ENCODE measurements around the gene GVQW3.

Gene GVQW3

DNA sequence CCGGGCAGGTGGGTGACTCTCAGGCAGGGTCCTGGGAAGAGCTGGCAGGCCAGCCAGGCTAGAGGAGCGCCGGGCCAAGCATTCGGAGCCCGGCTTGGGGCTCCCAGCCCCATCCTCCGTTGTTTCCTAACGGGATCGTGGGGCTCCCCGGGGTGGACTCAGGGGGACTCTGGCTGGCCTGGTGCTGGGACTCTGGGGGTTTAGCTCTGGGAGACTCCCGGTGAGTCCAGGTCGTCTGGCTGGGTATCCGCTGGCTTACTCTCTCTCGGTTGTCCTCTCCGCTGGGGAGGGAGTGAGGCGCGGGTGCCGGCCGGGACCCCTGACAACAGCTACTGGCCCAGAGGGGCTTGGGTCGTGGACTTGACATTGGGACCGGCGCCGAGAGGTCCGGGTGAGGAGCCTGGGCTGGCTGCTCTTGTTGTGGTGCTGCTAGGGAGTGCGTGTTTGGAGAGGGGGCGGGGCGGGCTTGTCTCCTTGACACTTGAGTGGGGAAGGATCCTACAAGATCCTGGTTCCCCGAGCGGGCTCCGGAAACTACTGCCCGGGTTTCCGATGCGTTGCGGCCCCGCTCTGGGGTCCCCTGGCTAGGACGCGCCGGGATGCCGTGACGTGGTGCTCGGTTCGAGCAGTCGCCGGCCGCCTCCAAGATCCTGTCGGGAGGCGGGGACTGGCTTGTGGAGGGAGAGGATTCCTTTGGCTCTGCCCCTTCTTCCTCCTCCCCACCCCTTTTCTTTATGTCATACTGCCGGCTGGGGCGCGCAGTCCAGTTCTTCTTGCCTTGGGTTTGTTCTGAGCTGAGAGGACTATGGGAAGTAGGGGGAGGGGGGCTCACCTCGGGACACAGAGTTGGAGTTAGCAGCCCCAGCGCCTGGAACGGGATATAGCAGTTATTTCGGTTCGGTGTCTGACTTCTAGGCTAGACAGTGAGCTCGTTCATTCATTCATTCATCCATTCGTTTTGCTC is 64.3 kb downstream of the GVQW3 start (continued):
- TF ChIP-seq, protein P1, sequence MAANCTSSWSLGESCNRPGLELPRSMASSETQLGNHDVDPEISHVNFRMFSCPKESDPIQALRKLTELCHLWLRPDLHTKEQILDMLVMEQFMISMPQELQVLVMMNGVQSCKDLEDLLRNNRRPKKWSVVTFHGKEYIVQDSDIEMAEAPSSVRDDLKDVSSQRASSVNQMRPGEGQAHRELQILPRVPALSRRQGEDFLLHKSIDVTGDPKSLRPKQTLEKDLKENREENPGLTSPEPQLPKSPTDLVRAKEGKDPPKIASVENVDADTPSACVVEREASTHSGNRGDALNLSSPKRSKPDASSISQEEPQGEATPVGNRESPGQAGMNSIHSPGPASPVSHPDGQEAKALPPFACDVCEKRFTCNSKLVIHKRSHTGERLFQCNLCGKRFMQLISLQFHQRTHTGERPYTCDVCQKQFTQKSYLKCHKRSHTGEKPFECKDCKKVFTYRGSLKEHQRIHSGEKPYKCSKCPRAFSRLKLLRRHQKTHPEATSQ (tag by site-specific recombination; IDR thresholded peaks at IDR 0.05), result no peak
- TF ChIP-seq, protein P2, sequence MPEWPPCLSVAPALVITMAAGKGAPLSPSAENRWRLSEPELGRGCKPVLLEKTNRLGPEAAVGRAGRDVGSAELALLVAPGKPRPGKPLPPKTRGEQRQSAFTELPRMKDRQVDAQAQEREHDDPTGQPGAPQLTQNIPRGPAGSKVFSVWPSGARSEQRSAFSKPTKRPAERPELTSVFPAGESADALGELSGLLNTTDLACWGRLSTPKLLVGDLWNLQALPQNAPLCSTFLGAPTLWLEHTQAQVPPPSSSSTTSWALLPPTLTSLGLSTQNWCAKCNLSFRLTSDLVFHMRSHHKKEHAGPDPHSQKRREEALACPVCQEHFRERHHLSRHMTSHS (tag by site-specific recombination; IDR thresholded peaks at IDR 0.05), result no peak
- TF ChIP-seq ZNF138 (tag by site-specific recombination; IDR thresholded peaks at IDR 0.05; ENCODE audit: borderline replicate concordance), result no peak
- peak; percentile 71 for TF ChIP-seq ZBTB21 (tag by site-specific recombination; IDR thresholded peaks at IDR 0.05)
- peak; percentile 86 for TF ChIP-seq ZNF629 (tag by site-specific recombination; IDR thresholded peaks at IDR 0.05)
- TF ChIP-seq ZIC2 (tag by site-specific recombination; IDR thresholded peaks at IDR 0.05), result peak; percentile 9; the same call in 1 of the 2 replicates
- 0 out of 2 replicates have a peak, but pooled peaks have one; percentile 26 for TF ChIP-seq ZNF366 (tag by site-specific recombination; conservative IDR thresholded peaks at IDR 0.05)
- TF ChIP-seq, protein P3, sequence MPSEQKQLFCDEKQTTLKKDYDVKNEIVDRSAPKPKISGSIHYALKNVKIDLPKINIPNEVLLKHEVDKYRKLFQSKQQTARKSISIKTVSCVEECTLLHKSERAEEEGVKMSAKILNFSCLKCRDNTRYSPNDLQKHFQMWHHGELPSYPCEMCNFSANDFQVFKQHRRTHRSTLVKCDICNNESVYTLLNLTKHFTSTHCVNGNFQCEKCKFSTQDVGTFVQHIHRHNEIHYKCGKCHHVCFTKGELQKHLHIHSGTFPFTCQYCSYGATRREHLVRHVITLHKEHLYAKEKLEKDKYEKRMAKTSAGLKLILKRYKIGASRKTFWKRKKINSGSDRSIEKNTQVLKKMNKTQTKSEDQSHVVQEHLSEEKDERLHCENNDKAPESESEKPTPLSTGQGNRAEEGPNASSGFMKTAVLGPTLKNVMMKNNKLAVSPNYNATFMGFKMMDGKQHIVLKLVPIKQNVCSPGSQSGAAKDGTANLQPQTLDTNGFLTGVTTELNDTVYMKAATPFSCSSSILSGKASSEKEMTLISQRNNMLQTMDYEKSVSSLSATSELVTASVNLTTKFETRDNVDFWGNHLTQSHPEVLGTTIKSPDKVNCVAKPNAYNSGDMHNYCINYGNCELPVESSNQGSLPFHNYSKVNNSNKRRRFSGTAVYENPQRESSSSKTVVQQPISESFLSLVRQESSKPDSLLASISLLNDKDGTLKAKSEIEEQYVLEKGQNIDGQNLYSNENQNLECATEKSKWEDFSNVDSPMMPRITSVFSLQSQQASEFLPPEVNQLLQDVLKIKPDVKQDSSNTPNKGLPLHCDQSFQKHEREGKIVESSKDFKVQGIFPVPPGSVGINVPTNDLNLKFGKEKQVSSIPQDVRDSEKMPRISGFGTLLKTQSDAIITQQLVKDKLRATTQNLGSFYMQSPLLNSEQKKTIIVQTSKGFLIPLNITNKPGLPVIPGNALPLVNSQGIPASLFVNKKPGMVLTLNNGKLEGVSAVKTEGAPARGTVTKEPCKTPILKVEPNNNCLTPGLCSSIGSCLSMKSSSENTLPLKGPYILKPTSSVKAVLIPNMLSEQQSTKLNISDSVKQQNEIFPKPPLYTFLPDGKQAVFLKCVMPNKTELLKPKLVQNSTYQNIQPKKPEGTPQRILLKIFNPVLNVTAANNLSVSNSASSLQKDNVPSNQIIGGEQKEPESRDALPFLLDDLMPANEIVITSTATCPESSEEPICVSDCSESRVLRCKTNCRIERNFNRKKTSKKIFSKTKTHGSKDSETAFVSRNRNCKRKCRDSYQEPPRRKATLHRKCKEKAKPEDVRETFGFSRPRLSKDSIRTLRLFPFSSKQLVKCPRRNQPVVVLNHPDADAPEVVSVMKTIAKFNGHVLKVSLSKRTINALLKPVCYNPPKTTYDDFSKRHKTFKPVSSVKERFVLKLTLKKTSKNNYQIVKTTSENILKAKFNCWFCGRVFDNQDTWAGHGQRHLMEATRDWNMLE (tag by site-specific recombination; conservative IDR thresholded peaks at IDR 0.05; ENCODE audit: low read depth), result no peak
- no peak for TF ChIP-seq ZNF560 (tag by site-specific recombination; IDR thresholded peaks at IDR 0.05; ENCODE audit: borderline replicate concordance)
- TF ChIP-seq ZNF221 (tag by site-specific recombination; IDR thresholded peaks at IDR 0.05; ENCODE audit: borderline replicate concordance), result no peak
- no peak for TF ChIP-seq MEIS1 (CRISPR knock-in tag; IDR thresholded peaks at IDR 0.05; ENCODE audit: borderline replicate concordance)
- TF ChIP-seq, protein P4, sequence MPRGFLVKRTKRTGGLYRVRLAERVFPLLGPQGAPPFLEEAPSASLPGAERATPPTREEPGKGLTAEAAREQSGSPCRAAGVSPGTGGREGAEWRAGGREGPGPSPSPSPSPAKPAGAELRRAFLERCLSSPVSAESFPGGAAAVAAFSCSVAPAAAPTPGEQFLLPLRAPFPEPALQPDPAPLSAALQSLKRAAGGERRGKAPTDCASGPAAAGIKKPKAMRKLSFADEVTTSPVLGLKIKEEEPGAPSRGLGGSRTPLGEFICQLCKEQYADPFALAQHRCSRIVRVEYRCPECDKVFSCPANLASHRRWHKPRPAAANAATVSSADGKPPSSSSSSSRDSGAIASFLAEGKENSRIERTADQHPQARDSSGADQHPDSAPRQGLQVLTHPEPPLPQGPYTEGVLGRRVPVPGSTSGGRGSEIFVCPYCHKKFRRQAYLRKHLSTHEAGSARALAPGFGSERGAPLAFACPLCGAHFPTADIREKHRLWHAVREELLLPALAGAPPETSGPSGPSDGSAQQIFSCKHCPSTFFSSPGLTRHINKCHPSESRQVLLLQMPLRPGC (tag by site-specific recombination; IDR thresholded peaks at IDR 0.05), result no peak
- no peak for TF ChIP-seq ZNF777 (tag by site-specific recombination; IDR thresholded peaks at IDR 0.05; ENCODE audit: borderline replicate concordance)
- TF ChIP-seq ZFP37 (tag by site-specific recombination; IDR thresholded peaks at IDR 0.05), result 0 out of 2 replicates have a peak, but pooled peaks have one; percentile 6
- TF ChIP-seq ZNF544 (tag by site-specific recombination; IDR thresholded peaks at IDR 0.05), result no peak
- TF ChIP-seq, protein P5, sequence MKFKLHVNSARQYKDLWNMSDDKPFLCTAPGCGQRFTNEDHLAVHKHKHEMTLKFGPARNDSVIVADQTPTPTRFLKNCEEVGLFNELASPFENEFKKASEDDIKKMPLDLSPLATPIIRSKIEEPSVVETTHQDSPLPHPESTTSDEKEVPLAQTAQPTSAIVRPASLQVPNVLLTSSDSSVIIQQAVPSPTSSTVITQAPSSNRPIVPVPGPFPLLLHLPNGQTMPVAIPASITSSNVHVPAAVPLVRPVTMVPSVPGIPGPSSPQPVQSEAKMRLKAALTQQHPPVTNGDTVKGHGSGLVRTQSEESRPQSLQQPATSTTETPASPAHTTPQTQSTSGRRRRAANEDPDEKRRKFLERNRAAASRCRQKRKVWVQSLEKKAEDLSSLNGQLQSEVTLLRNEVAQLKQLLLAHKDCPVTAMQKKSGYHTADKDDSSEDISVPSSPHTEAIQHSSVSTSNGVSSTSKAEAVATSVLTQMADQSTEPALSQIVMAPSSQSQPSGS (tag by site-specific recombination; IDR thresholded peaks at IDR 0.05; ENCODE audit: low read depth), result no peak
- TF ChIP-seq ZNF274 (IDR thresholded peaks at IDR 0.05; ENCODE audit: low read length), result no peak
- no peak for TF ChIP-seq ZNF274 (tag by site-specific recombination; IDR thresholded peaks at IDR 0.05; ENCODE audit: borderline replicate concordance)
- TF ChIP-seq, protein P6, sequence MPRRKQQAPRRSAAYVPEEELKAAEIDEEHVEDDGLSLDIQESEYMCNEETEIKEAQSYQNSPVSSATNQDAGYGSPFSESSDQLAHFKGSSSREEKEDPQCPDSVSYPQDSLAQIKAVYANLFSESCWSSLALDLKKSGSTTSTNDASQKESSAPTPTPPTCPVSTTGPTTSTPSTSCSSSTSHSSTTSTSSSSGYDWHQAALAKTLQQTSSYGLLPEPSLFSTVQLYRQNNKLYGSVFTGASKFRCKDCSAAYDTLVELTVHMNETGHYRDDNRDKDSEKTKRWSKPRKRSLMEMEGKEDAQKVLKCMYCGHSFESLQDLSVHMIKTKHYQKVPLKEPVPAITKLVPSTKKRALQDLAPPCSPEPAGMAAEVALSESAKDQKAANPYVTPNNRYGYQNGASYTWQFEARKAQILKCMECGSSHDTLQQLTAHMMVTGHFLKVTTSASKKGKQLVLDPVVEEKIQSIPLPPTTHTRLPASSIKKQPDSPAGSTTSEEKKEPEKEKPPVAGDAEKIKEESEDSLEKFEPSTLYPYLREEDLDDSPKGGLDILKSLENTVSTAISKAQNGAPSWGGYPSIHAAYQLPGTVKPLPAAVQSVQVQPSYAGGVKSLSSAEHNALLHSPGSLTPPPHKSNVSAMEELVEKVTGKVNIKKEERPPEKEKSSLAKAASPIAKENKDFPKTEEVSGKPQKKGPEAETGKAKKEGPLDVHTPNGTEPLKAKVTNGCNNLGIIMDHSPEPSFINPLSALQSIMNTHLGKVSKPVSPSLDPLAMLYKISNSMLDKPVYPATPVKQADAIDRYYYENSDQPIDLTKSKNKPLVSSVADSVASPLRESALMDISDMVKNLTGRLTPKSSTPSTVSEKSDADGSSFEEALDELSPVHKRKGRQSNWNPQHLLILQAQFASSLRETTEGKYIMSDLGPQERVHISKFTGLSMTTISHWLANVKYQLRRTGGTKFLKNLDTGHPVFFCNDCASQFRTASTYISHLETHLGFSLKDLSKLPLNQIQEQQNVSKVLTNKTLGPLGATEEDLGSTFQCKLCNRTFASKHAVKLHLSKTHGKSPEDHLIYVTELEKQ (tag by site-specific recombination; IDR thresholded peaks at IDR 0.05; ENCODE audit: borderline replicate concordance), result no peak
- no peak for TF ChIP-seq ZNF19 (tag by site-specific recombination; IDR thresholded peaks at IDR 0.05; ENCODE audit: low read depth)
- no peak for TF ChIP-seq ZNF623 (tag by site-specific recombination; IDR thresholded peaks at IDR 0.05)
